Measurements from ENCODE around the gene PLD5. TPM values are rescaled to one million over a fixed set of nuclear protein-coding genes. Genes with fewer than 3 reads are reported as not detected.

Gene PLD5
- total and polyA plus RNA-seq, 2 of the 13 experiments (the other 11 are each of a cell fraction or from before 2014, with no cell fraction given) = not detected

DNA sequence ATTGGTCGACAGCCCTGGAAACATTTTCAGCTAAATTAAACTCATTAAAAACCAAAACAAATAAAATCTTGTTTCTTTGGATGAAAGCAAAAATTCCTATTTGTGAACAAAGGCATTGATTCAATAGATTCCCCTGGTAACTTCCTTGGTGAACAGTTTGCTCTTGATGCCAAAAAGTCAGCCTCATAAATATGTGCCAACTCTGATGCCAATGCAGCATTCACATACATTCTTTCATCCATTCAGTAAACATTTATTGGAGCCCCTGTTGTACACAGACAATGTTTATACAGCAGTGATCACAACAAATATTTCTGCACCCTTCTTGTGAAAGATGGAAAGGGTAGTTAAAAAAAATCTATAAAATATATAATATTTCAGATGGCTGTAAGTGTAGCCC is 107.8 kb downstream of the PLD5 start (continued):
- TF ChIP-seq, protein P1, sequence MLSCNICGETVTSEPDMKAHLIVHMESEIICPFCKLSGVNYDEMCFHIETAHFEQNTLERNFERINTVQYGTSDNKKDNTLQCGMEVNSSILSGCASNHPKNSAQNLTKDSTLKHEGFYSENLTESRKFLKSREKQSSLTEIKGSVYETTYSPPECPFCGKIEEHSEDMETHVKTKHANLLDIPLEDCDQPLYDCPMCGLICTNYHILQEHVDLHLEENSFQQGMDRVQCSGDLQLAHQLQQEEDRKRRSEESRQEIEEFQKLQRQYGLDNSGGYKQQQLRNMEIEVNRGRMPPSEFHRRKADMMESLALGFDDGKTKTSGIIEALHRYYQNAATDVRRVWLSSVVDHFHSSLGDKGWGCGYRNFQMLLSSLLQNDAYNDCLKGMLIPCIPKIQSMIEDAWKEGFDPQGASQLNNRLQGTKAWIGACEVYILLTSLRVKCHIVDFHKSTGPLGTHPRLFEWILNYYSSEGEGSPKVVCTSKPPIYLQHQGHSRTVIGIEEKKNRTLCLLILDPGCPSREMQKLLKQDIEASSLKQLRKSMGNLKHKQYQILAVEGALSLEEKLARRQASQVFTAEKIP (CRISPR knock-in tag; IDR thresholded peaks at IDR 0.05; ENCODE audit: borderline replicate concordance) = no peak
- TF ChIP-seq ZNF768 (CRISPR knock-in tag; IDR thresholded peaks at IDR 0.05) (no peak), ETV6 (CRISPR knock-in tag; conservative IDR thresholded peaks at IDR 0.05) (no peak), KDM4B (CRISPR knock-in tag; IDR thresholded peaks at IDR 0.05) (no peak), TEAD3 (CRISPR knock-in tag; optimal IDR thresholded peaks at IDR 0.05; ENCODE audit: borderline replicate concordance) (no peak), ZBTB8A (CRISPR knock-in tag; IDR thresholded peaks at IDR 0.05; ENCODE audit: borderline replicate concordance, low read depth) (no peak), BHLHE40 (IDR thresholded peaks at IDR 0.05; ENCODE audit: low read length) (no peak), DPF2 (CRISPR knock-in tag; IDR thresholded peaks at IDR 0.05; ENCODE audit: borderline replicate concordance, low read depth) (no peak), RFX3 (CRISPR knock-in tag; IDR thresholded peaks at IDR 0.05) (no peak), ZNF260 (CRISPR knock-in tag; IDR thresholded peaks at IDR 0.05; ENCODE audit: borderline replicate concordance, low read depth) (no peak), GTF2F1 (IDR thresholded peaks at IDR 0.05; ENCODE audit: low read length) (no peak)
- TF ChIP-seq, protein P2, sequence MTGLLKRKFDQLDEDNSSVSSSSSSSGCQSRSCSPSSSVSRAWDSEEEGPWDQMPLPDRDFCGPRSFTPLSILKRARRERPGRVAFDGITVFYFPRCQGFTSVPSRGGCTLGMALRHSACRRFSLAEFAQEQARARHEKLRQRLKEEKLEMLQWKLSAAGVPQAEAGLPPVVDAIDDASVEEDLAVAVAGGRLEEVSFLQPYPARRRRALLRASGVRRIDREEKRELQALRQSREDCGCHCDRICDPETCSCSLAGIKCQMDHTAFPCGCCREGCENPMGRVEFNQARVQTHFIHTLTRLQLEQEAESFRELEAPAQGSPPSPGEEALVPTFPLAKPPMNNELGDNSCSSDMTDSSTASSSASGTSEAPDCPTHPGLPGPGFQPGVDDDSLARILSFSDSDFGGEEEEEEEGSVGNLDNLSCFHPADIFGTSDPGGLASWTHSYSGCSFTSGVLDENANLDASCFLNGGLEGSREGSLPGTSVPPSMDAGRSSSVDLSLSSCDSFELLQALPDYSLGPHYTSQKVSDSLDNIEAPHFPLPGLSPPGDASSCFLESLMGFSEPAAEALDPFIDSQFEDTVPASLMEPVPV (CRISPR knock-in tag; IDR thresholded peaks at IDR 0.05) = no peak
- TF ChIP-seq, protein P3, sequence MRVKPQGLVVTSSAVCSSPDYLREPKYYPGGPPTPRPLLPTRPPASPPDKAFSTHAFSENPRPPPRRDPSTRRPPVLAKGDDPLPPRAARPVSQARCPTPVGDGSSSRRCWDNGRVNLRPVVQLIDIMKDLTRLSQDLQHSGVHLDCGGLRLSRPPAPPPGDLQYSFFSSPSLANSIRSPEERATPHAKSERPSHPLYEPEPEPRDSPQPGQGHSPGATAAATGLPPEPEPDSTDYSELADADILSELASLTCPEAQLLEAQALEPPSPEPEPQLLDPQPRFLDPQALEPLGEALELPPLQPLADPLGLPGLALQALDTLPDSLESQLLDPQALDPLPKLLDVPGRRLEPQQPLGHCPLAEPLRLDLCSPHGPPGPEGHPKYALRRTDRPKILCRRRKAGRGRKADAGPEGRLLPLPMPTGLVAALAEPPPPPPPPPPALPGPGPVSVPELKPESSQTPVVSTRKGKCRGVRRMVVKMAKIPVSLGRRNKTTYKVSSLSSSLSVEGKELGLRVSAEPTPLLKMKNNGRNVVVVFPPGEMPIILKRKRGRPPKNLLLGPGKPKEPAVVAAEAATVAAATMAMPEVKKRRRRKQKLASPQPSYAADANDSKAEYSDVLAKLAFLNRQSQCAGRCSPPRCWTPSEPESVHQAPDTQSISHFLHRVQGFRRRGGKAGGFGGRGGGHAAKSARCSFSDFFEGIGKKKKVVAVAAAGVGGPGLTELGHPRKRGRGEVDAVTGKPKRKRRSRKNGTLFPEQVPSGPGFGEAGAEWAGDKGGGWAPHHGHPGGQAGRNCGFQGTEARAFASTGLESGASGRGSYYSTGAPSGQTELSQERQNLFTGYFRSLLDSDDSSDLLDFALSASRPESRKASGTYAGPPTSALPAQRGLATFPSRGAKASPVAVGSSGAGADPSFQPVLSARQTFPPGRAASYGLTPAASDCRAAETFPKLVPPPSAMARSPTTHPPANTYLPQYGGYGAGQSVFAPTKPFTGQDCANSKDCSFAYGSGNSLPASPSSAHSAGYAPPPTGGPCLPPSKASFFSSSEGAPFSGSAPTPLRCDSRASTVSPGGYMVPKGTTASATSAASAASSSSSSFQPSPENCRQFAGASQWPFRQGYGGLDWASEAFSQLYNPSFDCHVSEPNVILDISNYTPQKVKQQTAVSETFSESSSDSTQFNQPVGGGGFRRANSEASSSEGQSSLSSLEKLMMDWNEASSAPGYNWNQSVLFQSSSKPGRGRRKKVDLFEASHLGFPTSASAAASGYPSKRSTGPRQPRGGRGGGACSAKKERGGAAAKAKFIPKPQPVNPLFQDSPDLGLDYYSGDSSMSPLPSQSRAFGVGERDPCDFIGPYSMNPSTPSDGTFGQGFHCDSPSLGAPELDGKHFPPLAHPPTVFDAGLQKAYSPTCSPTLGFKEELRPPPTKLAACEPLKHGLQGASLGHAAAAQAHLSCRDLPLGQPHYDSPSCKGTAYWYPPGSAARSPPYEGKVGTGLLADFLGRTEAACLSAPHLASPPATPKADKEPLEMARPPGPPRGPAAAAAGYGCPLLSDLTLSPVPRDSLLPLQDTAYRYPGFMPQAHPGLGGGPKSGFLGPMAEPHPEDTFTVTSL (CRISPR knock-in tag; IDR thresholded peaks at IDR 0.05; ENCODE audit: borderline replicate concordance) = no peak
